ENCODE data around the gene SDK1.

SDK1 gene

GRCh38 chr7:4174451-4174850, 873.4 kb downstream of the SDK1 start:
- DNase-seq = no peak

DNA sequence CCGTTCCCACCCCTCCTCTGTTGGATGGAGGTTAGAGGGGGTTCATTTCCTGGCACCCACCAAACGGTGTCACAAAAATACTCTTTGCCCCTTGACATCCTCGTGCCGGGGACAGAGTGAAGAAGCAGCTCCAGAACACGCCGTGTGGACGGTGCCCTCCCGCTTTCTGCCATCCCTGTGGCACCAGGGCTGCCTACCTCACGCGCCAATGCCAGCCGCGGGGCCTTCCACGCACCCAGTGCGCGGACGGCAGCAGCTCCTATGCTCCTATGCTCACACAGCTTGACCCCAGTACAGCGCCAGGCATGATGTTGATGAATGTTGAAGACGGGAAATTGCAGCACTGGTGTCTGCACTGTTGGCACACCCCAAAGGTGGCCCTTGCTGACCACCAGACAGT, 873.8 kb downstream of the SDK1 start:
- DNase-seq = no peak

GRCh38 chr7:4175346-4175973, 874.4 kb downstream of the SDK1 start:
- no peak for DNase-seq

- no peak for DNase-seq
Measured at GRCh38 chr7:4177001-4177400, 875.9 kb downstream of the SDK1 start.

- DNase-seq = no peak
Measured at GRCh38 chr7:4178416-4178815, 877.4 kb downstream of the SDK1 start.

DNA sequence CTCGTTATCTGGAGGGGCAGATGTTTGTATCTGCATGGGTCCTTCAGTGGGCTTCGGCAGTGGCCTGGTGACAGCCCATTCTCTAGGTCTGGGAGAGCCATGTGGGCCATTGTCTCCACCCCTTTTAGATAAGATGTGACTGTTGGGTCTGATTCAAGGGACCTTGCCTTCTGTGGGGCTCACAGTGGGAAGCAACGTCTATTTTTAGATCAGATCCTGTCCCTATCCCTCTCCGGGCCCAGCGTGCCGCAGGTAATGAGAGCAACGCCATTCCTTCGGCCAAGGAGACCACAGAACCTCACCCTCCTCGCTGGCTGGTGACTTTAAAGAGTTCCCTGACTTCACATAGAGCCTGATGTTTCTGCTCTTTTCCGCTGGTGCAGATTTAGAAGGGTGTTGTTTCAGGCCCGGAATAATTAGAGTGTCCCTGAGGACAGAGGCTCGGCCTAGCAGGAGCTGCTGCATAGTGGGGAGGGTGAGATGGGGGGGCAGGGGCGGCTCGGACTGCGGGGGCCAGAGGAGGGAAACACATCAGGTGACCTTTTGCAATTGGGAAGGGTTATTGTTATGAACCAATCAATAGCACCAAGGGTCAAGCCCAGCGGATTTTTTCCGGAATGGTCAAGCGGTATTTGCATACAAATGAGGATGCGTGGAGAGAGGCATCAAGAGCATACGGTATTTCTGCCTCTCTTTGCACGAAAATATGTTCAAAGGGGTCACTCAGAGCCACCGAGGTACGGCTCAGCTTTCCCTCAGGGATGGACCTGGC, 878.0 kb downstream of the SDK1 start:
- DNase-seq = no peak

DNA sequence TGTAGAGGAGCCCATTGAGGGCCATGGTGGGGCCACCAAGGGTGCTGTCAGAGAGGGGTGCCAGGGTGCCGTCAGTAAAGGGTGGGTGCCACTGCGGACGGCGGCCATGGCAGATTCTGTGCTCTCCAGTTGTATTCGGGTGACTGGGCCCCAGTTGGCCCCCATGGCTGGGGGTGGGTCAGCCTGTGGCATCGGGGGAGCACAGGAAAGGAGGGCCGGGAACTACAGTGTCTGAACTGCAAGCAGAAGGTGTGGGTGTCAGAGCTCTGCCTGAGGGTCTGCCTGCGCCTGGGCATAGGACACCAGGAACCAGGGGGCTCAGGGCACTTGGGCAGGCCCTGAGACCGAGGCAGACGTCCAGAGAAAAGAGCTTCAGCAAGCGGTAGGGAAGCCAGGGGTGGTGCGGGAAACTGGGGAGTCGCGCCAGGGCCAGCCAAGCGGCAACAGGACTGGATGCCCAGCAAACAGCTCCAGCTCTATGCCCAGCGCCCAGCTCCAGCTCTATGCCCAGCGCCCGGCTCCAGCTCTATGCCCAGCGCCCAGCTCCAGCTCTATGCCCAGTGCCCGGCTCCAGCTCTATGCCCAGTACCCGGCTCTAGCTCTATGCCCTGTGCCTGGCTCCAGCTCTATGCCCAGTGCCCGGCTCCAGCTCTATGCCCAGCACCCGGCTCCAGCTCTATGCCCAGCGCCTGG, 878.8 kb downstream of the SDK1 start:
- no peak for DNase-seq

DNA sequence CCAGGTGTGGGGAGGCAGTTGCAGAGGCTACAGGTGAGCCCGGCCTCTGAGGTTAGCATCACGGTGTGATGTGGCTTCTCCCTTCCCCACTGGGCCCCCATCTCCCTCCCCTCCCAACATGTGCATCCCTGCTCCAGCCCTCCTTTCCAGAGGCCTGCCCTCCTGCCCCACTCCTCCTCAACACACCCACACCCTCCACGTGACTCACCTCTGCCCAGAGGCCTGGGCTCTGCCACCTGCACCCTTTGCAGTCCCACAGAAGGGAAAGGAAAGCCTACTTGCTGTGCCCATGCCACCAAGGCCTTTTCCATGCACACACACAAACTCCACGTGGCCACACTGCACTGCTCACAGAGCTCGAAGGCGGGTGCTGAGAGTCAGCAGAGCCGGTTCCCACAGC, 880.4 kb downstream of the SDK1 start:
- DNase-seq = no peak

DNA sequence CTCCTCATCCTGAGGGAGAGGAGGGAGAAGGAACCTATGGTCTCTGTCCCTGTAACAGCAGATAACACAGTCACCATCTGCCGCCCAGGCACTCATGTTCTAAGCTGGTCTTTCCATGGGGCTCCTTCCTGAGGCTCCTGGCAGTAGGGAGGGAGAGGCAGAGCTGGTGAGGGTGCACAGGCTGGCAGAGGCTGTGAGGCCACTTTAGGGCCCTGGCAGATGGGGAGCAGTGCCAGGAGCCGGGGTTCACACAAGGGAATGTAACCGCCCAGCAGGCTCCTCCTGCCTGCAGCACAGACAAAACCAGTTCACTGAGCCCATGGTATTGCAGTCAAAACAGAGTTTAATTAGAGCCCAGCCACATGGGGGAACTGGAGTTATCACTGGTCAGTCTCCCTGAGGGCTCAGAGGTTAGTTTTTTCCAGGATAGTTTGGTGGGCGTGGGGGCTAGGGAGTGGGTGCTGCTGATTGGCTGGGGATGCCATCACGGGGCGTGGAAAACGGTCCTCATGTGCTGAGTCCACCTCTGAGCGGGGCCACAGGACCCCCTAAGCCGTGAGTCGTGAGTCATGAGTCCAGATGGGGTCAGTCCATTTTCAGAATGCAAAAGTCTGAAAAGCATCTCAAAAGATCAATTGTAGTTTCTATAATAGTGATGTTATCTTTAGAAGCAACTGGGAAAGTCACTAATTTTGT, 881.7 kb downstream of the SDK1 start:
- DNase-seq = no peak

GRCh38 chr7:4184653-4185052, 883.6 kb downstream of the SDK1 start:
- no peak for DNase-seq

DNA sequence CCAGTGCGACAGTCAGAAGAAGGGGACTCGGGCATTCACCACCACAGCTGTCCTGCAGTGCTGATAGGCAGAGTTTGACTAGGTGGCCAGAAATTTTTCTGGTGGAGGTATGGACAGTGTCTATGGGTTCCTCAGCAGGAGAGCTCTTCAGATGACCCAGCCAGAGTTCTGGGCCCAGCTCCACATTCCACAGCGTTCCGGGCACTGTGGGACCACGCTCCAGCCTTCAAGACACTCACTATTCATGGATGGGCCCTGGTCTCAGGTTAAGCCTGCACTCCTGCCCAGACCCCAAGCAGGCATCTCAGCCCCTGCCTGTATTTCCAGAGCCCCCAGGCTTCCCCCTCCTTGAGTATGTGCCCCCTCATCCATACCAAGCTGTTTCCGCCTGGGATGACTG, 884.1 kb downstream of the SDK1 start:
- no peak for DNase-seq

GRCh38 chr7:4185721-4186512, 884.9 kb downstream of the SDK1 start:
- no peak for DNase-seq

GRCh38 chr7:4186513-4186780, 885.4 kb downstream of the SDK1 start:
- no peak for DNase-seq

DNA sequence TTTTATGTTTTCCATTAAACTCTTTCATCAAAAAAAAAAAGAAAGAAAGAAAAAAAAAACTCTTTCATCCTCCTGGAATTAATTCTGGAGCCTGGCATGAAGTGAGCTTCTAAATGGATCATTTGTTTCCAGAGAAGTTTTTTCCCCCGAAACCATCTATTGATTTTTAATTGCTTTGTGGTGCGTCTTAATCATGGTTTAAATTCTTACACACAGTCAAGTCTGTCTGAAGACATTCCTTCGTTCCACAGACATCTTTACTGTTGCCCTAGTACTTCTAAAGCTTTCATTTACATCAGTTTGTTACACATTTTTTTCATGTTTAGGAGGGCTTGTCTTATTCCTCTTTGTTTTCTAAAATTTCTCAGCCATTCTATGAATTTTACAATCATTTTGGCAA, 887.6 kb downstream of the SDK1 start:
- no peak for DNase-seq

- no peak for DNase-seq
Measured at GRCh38 chr7:4189131-4189570, 888.1 kb downstream of the SDK1 start.

DNA sequence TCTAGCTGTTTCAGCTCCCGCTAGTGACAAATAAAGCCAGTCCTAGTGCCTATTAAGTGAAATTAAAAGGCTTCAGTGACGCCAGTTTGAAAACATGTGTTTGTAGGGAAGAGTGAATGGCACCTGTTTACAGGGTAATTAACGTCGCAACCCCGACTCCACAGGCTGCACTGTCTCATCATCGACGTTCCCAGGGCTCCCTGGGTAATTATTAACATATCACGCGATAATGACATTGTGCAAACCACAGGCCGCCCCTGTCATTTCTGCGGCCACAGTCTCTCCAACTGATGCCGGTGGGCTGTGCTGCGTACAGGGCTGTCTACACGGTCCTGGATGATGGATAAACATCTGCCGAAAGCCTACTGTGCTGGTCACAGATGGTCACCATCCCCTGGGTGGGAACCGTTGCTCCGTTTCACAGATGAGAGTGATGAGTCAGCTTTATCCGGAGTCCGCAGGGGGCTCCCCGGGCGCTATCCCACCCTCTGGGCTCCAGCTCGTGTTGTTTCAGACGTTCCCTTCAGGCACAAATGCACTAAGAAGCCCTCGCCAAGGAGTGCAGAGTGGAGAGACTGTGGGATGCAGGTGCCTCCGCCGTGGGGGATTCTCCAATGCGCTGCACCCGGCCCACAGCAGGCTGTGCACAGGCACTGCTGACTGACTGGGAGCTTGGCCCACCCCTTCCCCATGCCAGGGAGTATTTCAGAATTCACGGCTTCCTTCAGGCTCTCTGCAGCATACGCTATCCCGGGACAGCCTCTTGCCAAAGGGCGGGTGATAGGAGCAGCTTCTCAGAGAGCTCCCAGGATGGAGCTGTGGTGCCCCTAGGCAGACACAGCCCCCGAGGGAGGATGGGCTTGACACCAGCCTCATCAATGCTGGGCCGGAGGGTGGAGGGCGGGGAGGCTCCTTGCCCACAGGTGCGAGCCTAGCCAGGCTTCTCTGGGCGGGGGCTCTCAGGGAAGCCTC, 889.2 kb downstream of the SDK1 start:
- DNase-seq = no peak

DNA sequence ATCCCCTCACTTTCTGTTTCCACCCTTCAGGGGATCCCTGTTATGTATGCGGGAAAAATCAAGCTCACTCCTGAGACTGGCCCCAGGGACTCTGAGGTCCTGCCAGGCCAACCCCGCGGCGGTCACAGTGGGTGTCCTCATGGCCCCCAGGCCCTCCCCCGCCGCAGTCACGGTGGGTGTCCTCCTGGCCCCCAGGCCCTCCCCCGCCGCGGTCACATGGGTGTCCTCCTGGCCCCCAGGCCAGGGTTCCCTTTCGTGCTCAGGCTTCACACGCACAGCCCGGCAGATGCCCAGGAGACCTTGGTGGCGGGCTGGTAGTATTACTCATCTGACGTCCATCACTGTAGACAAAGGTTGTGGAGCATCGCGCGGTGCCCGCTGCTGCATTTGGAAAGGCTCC, 890.0 kb downstream of the SDK1 start:
- DNase-seq = no peak

GRCh38 chr7:4191525-4191924, 890.5 kb downstream of the SDK1 start:
- DNase-seq = no peak

- DNase-seq = no peak
Measured at GRCh38 chr7:4195660-4196059, 894.6 kb downstream of the SDK1 start.

DNA sequence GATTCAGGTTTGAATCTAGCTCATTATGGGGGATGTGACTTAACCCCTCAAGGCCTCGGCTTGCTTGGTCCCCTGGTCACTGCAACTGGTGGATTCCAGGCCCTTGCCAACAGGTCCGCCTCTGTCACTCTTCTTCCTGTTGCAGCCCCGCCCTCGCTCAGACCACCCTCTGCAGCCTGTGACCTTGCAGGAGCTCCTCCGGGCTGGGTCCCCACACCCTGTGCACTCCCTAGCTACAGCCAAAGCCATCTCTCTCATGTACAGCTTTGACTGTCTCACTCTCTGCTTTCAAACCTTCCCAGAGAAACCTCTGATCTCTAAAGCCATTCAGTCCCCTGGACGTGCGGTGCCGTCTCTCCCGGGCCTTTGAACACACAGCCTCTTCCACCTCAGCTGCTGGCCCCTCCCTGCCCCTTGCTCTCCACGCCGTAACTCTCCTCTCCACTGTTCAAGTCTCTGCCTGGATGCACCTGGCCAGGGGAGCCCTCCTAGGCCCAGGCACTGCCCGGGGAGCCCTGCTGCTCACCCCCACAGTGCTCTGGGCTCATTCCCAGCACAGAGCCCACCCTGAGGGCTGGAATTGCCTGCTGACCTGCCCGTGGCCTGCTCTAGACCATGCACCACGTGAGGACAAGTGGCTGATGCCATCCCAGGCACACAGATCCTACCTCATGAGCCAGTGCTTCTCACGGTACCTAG, 895.2 kb downstream of the SDK1 start:
- DNase-seq = no peak

DNA sequence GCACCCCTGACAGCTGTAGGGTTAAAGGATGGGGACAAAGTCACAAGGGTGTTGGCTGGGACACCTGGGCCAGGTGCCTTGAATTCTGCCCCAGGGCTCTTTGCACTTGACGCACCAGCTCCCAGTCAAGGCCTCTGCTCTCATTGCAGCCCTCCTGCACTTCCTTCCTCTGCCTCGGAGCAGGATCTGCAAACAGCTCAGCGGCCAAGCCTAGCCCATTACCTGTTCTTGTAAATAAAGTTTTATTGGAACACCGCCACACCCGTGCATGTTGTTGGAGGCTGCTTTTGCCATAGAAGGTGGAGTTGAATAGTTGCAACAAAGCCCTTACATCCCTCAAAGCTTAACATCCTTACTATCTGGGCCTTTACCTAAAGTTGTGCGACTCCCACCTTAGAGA, 897.2 kb downstream of the SDK1 start:
- no peak for DNase-seq

Measured in inflammatory macrophage treated with lipopolysaccharide for 1 hour (primary cell).